PC-3 (cell line): Measurements from ENCODE around the gene OPRD1. TPM values are rescaled to one million over a fixed set of nuclear protein-coding genes. Genes with fewer than 3 reads are reported as not detected.
A peak's percentile ranks its signal among the peaks of the same experiment; 100 is the strongest.

ENCODE experiments used
- ATAC-seq: fragments of 200-7000 bp; cut with Tn5 transposase; 2 replicates; pipeline ENCODE4 v1.9.1; 2020; ENCODE audit warnings: mild to moderate bottlenecking, moderate library complexity
- BruUV-seq: library from RNA; stranded (reverse); fragments of 400-500 nt; replicated peaks from 2 replicates; lab custom pipeline; 2021; lab: Mats Ljungman, UMichigan
- CTCF ChIA-PET: fragments of 300-600 bp; sonication (Branson Sonifier 250); formaldehyde crosslinking; loops from one replicate; lab custom pipeline; 2022; ENCODE audit warnings: antibody characterized with exemption; lab: Charles Lee
- POLR2A ChIA-PET: fragments of 300-600 bp; sonication (Branson Sonifier 250); formaldehyde crosslinking; loops from one replicate; lab custom pipeline; 2022; ENCODE audit warnings: antibody characterized with exemption; ENCODE audit not compliant: unreplicated experiment; lab: Charles Lee
- DNase-seq: peaks from one replicate; pipeline ENCODE4 v3.0.0-alpha.2; 2015
- H2AFZ ChIP-seq: fragments of 300-600 bp; sonication (generic); 2 replicates; pipeline ENCODE4 v1.6.0; 2016; ENCODE audit warnings: antibody characterized with exemption, low read length
- H3F3A ChIP-seq: fragments of 300-600 bp; sonication (generic); one replicate; pipeline ENCODE4 v1.6.0; 2017; ENCODE audit warnings: antibody characterized with exemption, low read length, control low read depth, mild to moderate bottlenecking; ENCODE audit not compliant: unreplicated experiment
- H3K27ac ChIP-seq: fragments of 300-600 bp; sonication (generic); 2 replicates; pipeline ENCODE4 v1.5.1; 2016; ENCODE audit warnings: mild to moderate bottlenecking, low read length
- H3K27me3 ChIP-seq: fragments of 300-600 bp; sonication (generic); 2 replicates; pipeline ENCODE4 v1.6.1; 2016; ENCODE audit warnings: low read length, mixed read lengths
- H3K36me3 ChIP-seq: fragments of 300-600 bp; sonication (generic); 2 replicates; pipeline ENCODE4 v1.6.1; 2016; ENCODE audit warnings: low read depth, mixed run types, low read length, mixed read lengths
- H3K4me1 ChIP-seq: fragments of 300-600 bp; sonication (generic); 2 replicates; pipeline ENCODE4 v1.5.1; 2016; ENCODE audit warnings: low read length; ENCODE audit not compliant: insufficient read depth
- H3K4me2 ChIP-seq: fragments of 300-600 bp; sonication (generic); 2 replicates; pipeline ENCODE4 v1.6.0; 2016; ENCODE audit warnings: low read length
- H3K4me3 ChIP-seq: fragments of 300-600 bp; sonication (generic); 2 replicates; pipeline ENCODE4 v1.5.1; 2016; ENCODE audit warnings: mild to moderate bottlenecking, low read length, mixed read lengths
- H3K79me2 ChIP-seq: fragments of 300-600 bp; sonication (generic); 2 replicates; pipeline ENCODE4 v1.6.1; 2017; ENCODE audit warnings: low read length, mixed read lengths
- H3K9ac ChIP-seq: fragments of 300-600 bp; sonication (generic); 2 replicates; pipeline ENCODE4 v1.6.0; 2016; ENCODE audit warnings: mild to moderate bottlenecking, low read length
- H3K9me2 ChIP-seq: fragments of 300-600 bp; sonication (generic); replicated peaks from 2 replicates; pipeline ENCODE4 v1.6.1; 2016; ENCODE audit warnings: mixed run types, low read length, mixed read lengths
- H3K9me3 ChIP-seq: fragments of 300-600 bp; sonication (generic); 2 replicates; pipeline ENCODE4 v1.6.1; 2016; ENCODE audit warnings: low read length, mixed read lengths
- H4K20me1 ChIP-seq: fragments of 300-600 bp; sonication (generic); 2 replicates; pipeline ENCODE4 v1.6.1; 2016; ENCODE audit warnings: low read length, mixed read lengths
- EZH2 ChIP-seq: fragments of 300-600 bp; sonication (generic); IDR thresholded peaks from one replicate; pipeline ENCODE4 v1.6.1; 2017; ENCODE audit warnings: antibody characterized with exemption, mild to moderate bottlenecking, low read length; ENCODE audit not compliant: unreplicated experiment
- EZH2phosphoT487 ChIP-seq: fragments of 300-600 bp; sonication (generic); IDR thresholded peaks from 2 replicates; pipeline ENCODE4 v1.6.1; 2018; ENCODE audit warnings: mild to moderate bottlenecking, antibody characterized with exemption, low read length, borderline replicate concordance
- intact Hi-C: fragments of 100-400 bp; cut with micrococcal nuclease; formaldehyde crosslinking; loops from 2 replicates; pipeline ENCODE4 v1.9.0; 2023
- total RNA-seq: library from RNA; depleted of rRNA; stranded (reverse); fragments of >200 nt; gene quantifications from 2 replicates; pipeline ENCODE4 v1.2.3, GENCODE V29; 2014
- TF ChIP-seq, protein P1 (sequence below): fragments of 300-600 bp; sonication (generic); conservative IDR thresholded peaks from 2 replicates; pipeline ENCODE4 v1.5.1; 2017; ENCODE audit warnings: antibody characterized with exemption, low read depth, mild to moderate bottlenecking, low read length

The OPRD1 gene
- total RNA-seq, 1 experiment from 2014 or later: not detected

GRCh38 chr1:28812669-28813468 lies 899 bp downstream of the OPRD1 start:
- DNase-seq (no peak), ATAC-seq (peak; percentile 11; the same call in 1 of the 2 replicates)
- Histone ChIP-seq H3K9me2 (no peaks in the 10 kb centered on the region), H3K4me1 (no peaks in the 10 kb centered on the region), H3K9ac (no peak overlapping the region), H3K9me3 (no peaks in the 10 kb centered on the region), H3K79me2 (no peaks in the 10 kb centered on the region), H3K27me3 (peaks cover 52% of the 10 kb centered on the region), H3K27ac (no peak overlapping the region), H3K4me3 (no peak overlapping the region), H3F3A (no peaks in the 10 kb centered on the region), H3K4me2 (0 out of 2 replicates have a peak overlapping the region, but pooled peaks have one; percentile 16), H3K36me3 (no peaks in the 10 kb centered on the region), H4K20me1 (no peaks in the 10 kb centered on the region), H2AFZ (no peak overlapping the region)
- no TSS peak for BruUV-seq
- ChIA-PET POLR2A (no interaction called here), CTCF (no interaction called here)
- intact Hi-C loops: no loop called here
- TF ChIP-seq EZH2 (peak; percentile 70), EZH2phosphoT487 (peak; percentile 78; the same call in 1 of the 2 replicates)
- TF ChIP-seq, protein P1, sequence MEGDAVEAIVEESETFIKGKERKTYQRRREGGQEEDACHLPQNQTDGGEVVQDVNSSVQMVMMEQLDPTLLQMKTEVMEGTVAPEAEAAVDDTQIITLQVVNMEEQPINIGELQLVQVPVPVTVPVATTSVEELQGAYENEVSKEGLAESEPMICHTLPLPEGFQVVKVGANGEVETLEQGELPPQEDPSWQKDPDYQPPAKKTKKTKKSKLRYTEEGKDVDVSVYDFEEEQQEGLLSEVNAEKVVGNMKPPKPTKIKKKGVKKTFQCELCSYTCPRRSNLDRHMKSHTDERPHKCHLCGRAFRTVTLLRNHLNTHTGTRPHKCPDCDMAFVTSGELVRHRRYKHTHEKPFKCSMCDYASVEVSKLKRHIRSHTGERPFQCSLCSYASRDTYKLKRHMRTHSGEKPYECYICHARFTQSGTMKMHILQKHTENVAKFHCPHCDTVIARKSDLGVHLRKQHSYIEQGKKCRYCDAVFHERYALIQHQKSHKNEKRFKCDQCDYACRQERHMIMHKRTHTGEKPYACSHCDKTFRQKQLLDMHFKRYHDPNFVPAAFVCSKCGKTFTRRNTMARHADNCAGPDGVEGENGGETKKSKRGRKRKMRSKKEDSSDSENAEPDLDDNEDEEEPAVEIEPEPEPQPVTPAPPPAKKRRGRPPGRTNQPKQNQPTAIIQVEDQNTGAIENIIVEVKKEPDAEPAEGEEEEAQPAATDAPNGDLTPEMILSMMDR: no peak

- TF ChIP-seq, protein P1: no peak
- TF ChIP-seq EZH2: no peak
- no peak for TF ChIP-seq EZH2phosphoT487
- intact Hi-C loops: no loop called here
- no peaks in the 10 kb centered on the region for H3K79me2 ChIP-seq
- H2AFZ ChIP-seq: no peak overlapping the region
- H3K9me2 ChIP-seq: no peaks in the 10 kb centered on the region
- no TSS peak for BruUV-seq
- no peak overlapping the region for H3K4me3 ChIP-seq
- ChIA-PET POLR2A (no interaction called here), CTCF (no interaction called here)
- no peaks in the 10 kb centered on the region for H3K4me1 ChIP-seq
- H3K9ac ChIP-seq: no peak overlapping the region
- H4K20me1 ChIP-seq: no peaks in the 10 kb centered on the region
- DNase-seq: no peak
- no peaks in the 10 kb centered on the region for H3F3A ChIP-seq
- H3K36me3 ChIP-seq: no peaks in the 10 kb centered on the region
- H3K4me2 ChIP-seq: no peak overlapping the region
- H3K27me3 ChIP-seq: peaks cover 52% of the 10 kb centered on the region
- H3K27ac ChIP-seq: no peak overlapping the region
- no peaks in the 10 kb centered on the region for H3K9me3 ChIP-seq
- ATAC-seq: no peak
Measured at GRCh38 chr1:28813931-28814465, 2.0 kb downstream of the OPRD1 start.
